B cell (primary cell): Measurements from ENCODE around the gene FRG2B. TPM values are rescaled to one million over a fixed set of nuclear protein-coding genes. Genes with fewer than 3 reads are reported as not detected.
A peak's percentile ranks its signal among the peaks of the same experiment; 100 is the strongest.
"Not testable (repeated sequence)": the region's sequence is repeated elsewhere in the genome, so short reads cannot be mapped to it uniquely, and the experiment has no call there.

Experiments used
- ATAC-seq: fragments of 200-7000 bp; cut with Tn5 transposase; one replicate; pipeline ENCODE4 v1.10.0; 2021; ENCODE audit warnings: low read depth, mild to moderate bottlenecking, moderate number of reproducible peaks, moderate library complexity
- CTCF ChIA-PET: fragments of 350-600 bp; sonication (Branson Sonifier 250); formaldehyde crosslinking; loops from one replicate; lab custom pipeline; 2021; ENCODE audit warnings: antibody characterized with exemption, inconsistent platforms; lab: Charles Lee
- POLR2A ChIA-PET: fragments of 350-600 bp; sonication (Branson Sonifier 250); formaldehyde crosslinking; loops from one replicate; lab custom pipeline; 2021; ENCODE audit warnings: antibody characterized with exemption; lab: Charles Lee
- DNase-seq: peaks from one replicate; pipeline ENCODE4 v3.0.0; 2013
- H2AFZ ChIP-seq: 2 replicates; pipeline ENCODE4 v1.6.1; 2012; ENCODE audit warnings: mild to moderate bottlenecking, low read depth, low read length; ENCODE audit not compliant: insufficient read depth, poor library complexity, severe bottlenecking
- H3K27ac ChIP-seq, 2 donors: 1 replicate in 1 of 2; 2 replicates in 1 of 2; pipeline ENCODE4 v1.5.1; 2012 to 2013; ENCODE audit warnings: low read length in 2 of 2, mild to moderate bottlenecking in 2 of 2, moderate library complexity in 1 of 2
- H3K27me3 ChIP-seq, 4 experiments: fragments of 200-600 bp in 1 of 4; sonication (generic) in 1 of 4; replicated peaks in 1 of 4; 1 replicate in 2 of 4; 2 replicates in 2 of 4; pipeline versions ENCODE4 v1.6.1 to v1.7.0; 2013 to 2016; ENCODE audit warnings: low read length in 3 of 4, mild to moderate bottlenecking in 2 of 4, mixed read lengths in 1 of 4, moderate library complexity in 1 of 4; ENCODE audit not compliant: insufficient read depth in 4 of 4, control insufficient read depth in 3 of 4; ENCODE audit errors: control extremely low read depth in 1 of 4
- H3K36me3 ChIP-seq, 2 experiments: replicated peaks in 1 of 2; 1 replicate in 1 of 2; 2 replicates in 1 of 2; pipeline versions ENCODE4 v1.6.1 to v1.7.1; 2013; ENCODE audit warnings: low read length in 1 of 2; ENCODE audit not compliant: insufficient read depth in 2 of 2, control insufficient read depth in 1 of 2; ENCODE audit errors: control extremely low read depth in 1 of 2, extremely low read depth in 1 of 2
- H3K4me1 ChIP-seq, 2 donors: fragments of 200-600 bp in 1 of 2; sonication (generic) in 1 of 2; 1 replicate in 1 of 2; 2 replicates in 1 of 2; pipeline versions ENCODE4 v1.5.1 to v1.6.1; 2013 to 2017; ENCODE audit warnings: low read length in 2 of 2; ENCODE audit not compliant: control insufficient read depth in 2 of 2, insufficient read depth in 2 of 2
- H3K4me2 ChIP-seq: replicated peaks from 2 replicates; pipeline ENCODE3; 2012; ENCODE audit warnings: mild to moderate bottlenecking, low read depth, low read length; ENCODE audit not compliant: poor library complexity, severe bottlenecking
- H3K4me3 ChIP-seq, 5 experiments: fragments of 200-600 bp in 1 of 5; sonication (generic) in 1 of 5; 1 replicate in 3 of 5; 2 replicates in 2 of 5; pipeline versions ENCODE4 v1.5.1 to v1.7.0; 2011 to 2016; ENCODE audit warnings: low read length in 4 of 5, mild to moderate bottlenecking in 4 of 5, low read depth in 2 of 5, control low read depth in 1 of 5, moderate library complexity in 1 of 5; ENCODE audit not compliant: insufficient read depth in 1 of 5; ENCODE audit errors: control extremely low read depth in 1 of 5, extremely low read depth in 1 of 5
- H3K79me2 ChIP-seq: fragments of 200-600 bp; sonication (generic); one replicate; pipeline ENCODE4 v1.6.0; 2016; ENCODE audit warnings: low read length; ENCODE audit not compliant: control insufficient read depth, insufficient read depth
- H3K9ac ChIP-seq: fragments of 200-600 bp; sonication (generic); 2 replicates; pipeline ENCODE4 v1.6.1; 2017; ENCODE audit warnings: mild to moderate bottlenecking, low read length, moderate library complexity
- H3K9me3 ChIP-seq, 3 donors: one replicate each; pipeline versions ENCODE4 v1.6.1 to v1.7.1; 2013; ENCODE audit warnings: low read length in 2 of 3; ENCODE audit not compliant: control insufficient read depth in 2 of 3, insufficient read depth in 1 of 3; ENCODE audit errors: control extremely low read depth in 1 of 3
- H4K20me1 ChIP-seq: 2 replicates; pipeline ENCODE4 v1.6.0; 2012; ENCODE audit warnings: mild to moderate bottlenecking, low read length; ENCODE audit not compliant: insufficient read depth, control insufficient read depth, poor library complexity, severe bottlenecking
- H3K27ac Mint-ChIP-seq: one replicate; pipeline ENCODE4 v1.8.0; 2021; ENCODE audit warnings: mixed read lengths
- H3K27me3 Mint-ChIP-seq: one replicate; pipeline ENCODE4 v1.8.0; 2021; ENCODE audit warnings: mixed read lengths
- H3K4me1 Mint-ChIP-seq: one replicate; pipeline ENCODE4 v1.8.0; 2021; ENCODE audit warnings: mixed read lengths
- H3K4me3 Mint-ChIP-seq: one replicate; pipeline ENCODE4 v1.8.0; 2021; ENCODE audit warnings: mixed read lengths
- H3K9me3 Mint-ChIP-seq: one replicate; pipeline ENCODE4 v1.8.0; 2022; ENCODE audit warnings: mixed read lengths; ENCODE audit not compliant: insufficient read depth
- EZH2 ChIP-seq: IDR thresholded peaks from 2 replicates; pipeline ENCODE4 v1.6.1; 2012; ENCODE audit warnings: borderline replicate concordance, low read depth, mild to moderate bottlenecking, moderate library complexity, low read length; ENCODE audit not compliant: insufficient read depth, poor library complexity, severe bottlenecking
- WGBS: methylation state at CpG from one replicate; pipeline ENCODE4 v1.1.5; 2013; ENCODE audit warnings: missing lambda C conversion rate; ENCODE audit not compliant: insufficient coverage; 5-methylcytosine and 5-hydroxymethylcytosine counted together
- intact Hi-C: fragments of 100-400 bp; cut with micrococcal nuclease; formaldehyde crosslinking; loops from one replicate; pipeline ENCODE4 v1.10.0; 2022
- polyA plus RNA-seq: library from polyadenylated mRNA; depleted of rRNA; stranded (reverse); fragments of >200 nt; gene quantifications from 2 replicates; pipeline ENCODE4 v1.2.3, GENCODE V29; 2012
- total RNA-seq, 2 donors: library from RNA; stranded (reverse); fragments of 120-200 nt in 1 of 2; gene quantifications; 1 replicate in 1 of 2; 2 replicates in 1 of 2; pipeline versions ENCODE4 v1.2.3 to v1.2.4, GENCODE V29; 2013 to 2022
- TF ChIP-seq, protein P1 (sequence below): fragments of 200-600 bp; IDR thresholded peaks from one replicate; pipeline ENCODE4 v1.8.0; 2022; ENCODE audit warnings: antibody characterized with exemption, mild to moderate bottlenecking

The FRG2B gene
- total and polyA plus RNA-seq, 2 donors (not counting 1 experiment from before 2014, with no cell fraction given): not detected

DNA sequence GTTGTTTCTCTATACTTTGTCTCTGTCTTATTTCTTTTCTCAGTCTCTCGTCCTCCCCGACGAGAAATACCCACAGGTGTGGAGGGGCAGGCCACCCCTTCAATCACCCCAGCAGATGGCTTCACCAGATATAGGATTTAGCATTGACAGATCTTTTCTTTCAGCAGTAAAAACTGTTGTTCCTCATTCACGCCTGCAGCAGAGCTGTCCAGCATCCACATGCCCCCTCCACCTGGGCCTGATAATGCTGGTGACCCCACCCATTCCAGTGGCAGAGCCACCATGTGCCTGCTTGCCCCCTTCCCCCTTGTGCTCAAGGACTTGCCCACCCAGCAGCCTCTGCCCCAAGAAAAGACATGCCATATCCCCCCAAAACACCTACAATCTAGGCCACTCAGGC lies 15.5 kb downstream of the FRG2B start:
- Histone ChIP-seq H2AFZ (no peak overlapping the region), H3K9ac (no peak overlapping the region), H3K36me3 (no peaks in the 10 kb centered on the region), H3K27me3 (peaks cover 0 to 2% (median 0%) of the 10 kb centered on the region in 4 experiments), H3K27ac (no peak overlapping the region), H3K9me3 (peaks cover 0 to 6% (median 4%) of the 10 kb centered on the region in 3 donors), H3K79me2 (no peaks in the 10 kb centered on the region), H3K4me1 (no peaks in the 10 kb centered on the region), H4K20me1 (no peaks in the 10 kb centered on the region), H3K4me3 (no peak overlapping the region), H3K4me2 (no peak overlapping the region)
- WGBS: 61% methylated on average over 4 of the region's 4 CpGs
- ChIA-PET POLR2A (no interaction called here), CTCF (no interaction called here)
- no peak for DNase-seq
- intact Hi-C loops: no loop called here
- Mint-ChIP-seq H3K4me1 (no peaks in the 10 kb centered on the region), H3K27ac (no peak overlapping the region), H3K9me3 (peaks cover 3% of the 10 kb centered on the region), H3K4me3 (no peak overlapping the region), H3K27me3 (peaks cover 29% of the 10 kb centered on the region)
- no peak for TF ChIP-seq EZH2
- TF ChIP-seq, protein P1, sequence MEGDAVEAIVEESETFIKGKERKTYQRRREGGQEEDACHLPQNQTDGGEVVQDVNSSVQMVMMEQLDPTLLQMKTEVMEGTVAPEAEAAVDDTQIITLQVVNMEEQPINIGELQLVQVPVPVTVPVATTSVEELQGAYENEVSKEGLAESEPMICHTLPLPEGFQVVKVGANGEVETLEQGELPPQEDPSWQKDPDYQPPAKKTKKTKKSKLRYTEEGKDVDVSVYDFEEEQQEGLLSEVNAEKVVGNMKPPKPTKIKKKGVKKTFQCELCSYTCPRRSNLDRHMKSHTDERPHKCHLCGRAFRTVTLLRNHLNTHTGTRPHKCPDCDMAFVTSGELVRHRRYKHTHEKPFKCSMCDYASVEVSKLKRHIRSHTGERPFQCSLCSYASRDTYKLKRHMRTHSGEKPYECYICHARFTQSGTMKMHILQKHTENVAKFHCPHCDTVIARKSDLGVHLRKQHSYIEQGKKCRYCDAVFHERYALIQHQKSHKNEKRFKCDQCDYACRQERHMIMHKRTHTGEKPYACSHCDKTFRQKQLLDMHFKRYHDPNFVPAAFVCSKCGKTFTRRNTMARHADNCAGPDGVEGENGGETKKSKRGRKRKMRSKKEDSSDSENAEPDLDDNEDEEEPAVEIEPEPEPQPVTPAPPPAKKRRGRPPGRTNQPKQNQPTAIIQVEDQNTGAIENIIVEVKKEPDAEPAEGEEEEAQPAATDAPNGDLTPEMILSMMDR: no peak
- ATAC-seq: no peak

GRCh38 chr10:133608855-133609254 lies 17.7 kb downstream of the FRG2B start:
- Histone ChIP-seq H3K9me3 (peaks cover 0 to 6% (median 4%) of the 10 kb centered on the region in 3 donors), H3K4me3 (no peak overlapping the region), H4K20me1 (no peaks in the 10 kb centered on the region), H3K9ac (no peak overlapping the region), H3K79me2 (no peaks in the 10 kb centered on the region), H3K27me3 (peaks cover 0 to 9% (median 5%) of the 10 kb centered on the region in 4 experiments), H3K27ac (no peak overlapping the region), H3K36me3 (no peaks in the 10 kb centered on the region), H3K4me1 (no peaks in the 10 kb centered on the region), H2AFZ (no peak overlapping the region), H3K4me2 (no peak overlapping the region)
- CTCF ChIA-PET: interaction anchor here (0.9 to 1.5 kb wide), 3 partner anchors 276 to 465 kb away, joined by 3 to 4 read pairs (median 3); no protein-coding TSS in a partner anchor
- TF ChIP-seq EZH2: no peak
- TF ChIP-seq, protein P1: peak; percentile 45
- WGBS: no CpG with 5 or more reads among the region's 3 CpGs
- DNase-seq: peak; percentile 25
- Mint-ChIP-seq H3K27ac (no peak overlapping the region), H3K9me3 (peaks cover 3% of the 10 kb centered on the region), H3K4me3 (no peak overlapping the region), H3K4me1 (no peaks in the 10 kb centered on the region), H3K27me3 (peaks cover 45% of the 10 kb centered on the region)
- POLR2A ChIA-PET: no interaction called here
- intact Hi-C loops: no loop called here
- ATAC-seq: no peak

DNA sequence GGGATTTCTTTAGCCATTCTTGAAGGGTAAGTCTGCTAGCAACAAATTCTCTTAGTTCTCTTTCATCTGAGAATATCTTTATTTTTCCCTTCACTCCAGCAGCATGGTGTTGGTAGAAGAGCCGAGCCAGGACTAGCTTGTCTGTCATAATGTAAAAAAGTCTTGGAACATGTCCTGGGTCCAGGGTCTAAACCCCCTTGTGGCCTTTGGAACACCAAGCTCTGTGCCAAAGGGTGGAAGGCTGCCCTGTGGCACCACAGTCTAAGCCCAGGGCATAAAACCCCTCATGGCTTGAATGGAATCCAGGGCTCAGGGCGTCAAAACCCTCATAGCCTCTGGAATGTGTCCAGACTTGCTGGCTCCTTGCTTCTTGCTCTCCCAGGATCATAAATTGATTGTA lies 23.2 kb downstream of the FRG2B start:
- H3K9me3 ChIP-seq, H2AFZ ChIP-seq, H3K27ac ChIP-seq, H3K4me3 Mint-ChIP-seq, POLR2A ChIA-PET, H3K4me3 ChIP-seq, DNase-seq, H4K20me1 ChIP-seq, H3K9me3 Mint-ChIP-seq, H3K36me3 ChIP-seq, intact Hi-C loops, H3K27ac Mint-ChIP-seq, H3K4me1 ChIP-seq, H3K79me2 ChIP-seq, H3K4me1 Mint-ChIP-seq, H3K9ac ChIP-seq, ATAC-seq, H3K4me2 ChIP-seq: not testable (repeated sequence)
- CTCF ChIA-PET: interaction anchor here (0.6 kb wide), 1 partner anchor 113 kb away, joined by 4 read pairs; no protein-coding TSS in a partner anchor
- peaks cover 73% of the 10 kb centered on the region for H3K27me3 Mint-ChIP-seq
- peaks cover 0 to 16% (median 11%) of the 10 kb centered on the region in 4 experiments for H3K27me3 ChIP-seq
- 67% methylated on average over 2 of the region's 2 CpGs for WGBS
